Measurements from ENCODE around the gene HM13. TPM values are rescaled to one million over a fixed set of nuclear protein-coding genes. Genes with fewer than 3 reads are reported as not detected.

Gene HM13
- total and polyA plus RNA-seq, 2 of the 4 experiments (the other 2 are of a cell fraction) = 53.2 to 203 TPM

DNA sequence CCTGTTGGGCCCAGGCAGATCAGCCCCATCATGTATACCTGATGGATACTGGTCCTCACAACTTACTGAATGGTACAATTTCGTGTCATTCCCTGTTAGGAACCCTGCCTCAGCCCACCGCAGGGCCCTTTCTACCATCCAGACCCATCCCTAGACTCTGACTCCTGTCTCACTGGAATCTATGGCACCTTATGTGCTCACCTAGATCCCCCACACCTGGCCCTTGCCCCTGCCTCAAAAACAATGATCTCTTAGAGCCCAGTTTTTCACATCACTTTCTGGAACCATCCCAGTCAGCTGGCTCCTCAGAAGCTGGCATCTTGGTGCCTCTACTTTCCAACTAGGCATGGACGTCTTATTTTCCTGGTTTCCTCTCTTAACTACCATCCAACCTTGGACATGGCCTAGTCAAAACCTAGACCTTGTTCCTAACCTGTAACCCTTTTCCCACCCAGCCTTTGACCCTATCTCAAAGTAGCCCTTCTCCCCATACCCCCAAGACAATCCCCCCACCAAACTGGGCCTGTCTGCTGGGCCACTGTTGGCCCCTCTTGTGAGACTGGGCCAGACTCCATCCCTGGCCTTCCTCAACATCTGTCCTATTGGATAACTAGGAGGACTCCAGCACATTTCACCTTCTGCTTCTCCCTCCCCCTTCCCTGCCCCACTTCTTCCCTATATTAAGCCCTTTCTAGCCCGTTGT lies 981 bp downstream of the HM13 start:
- POLR2A ChIA-PET (ENCODE audit: unreplicated experiment) = no interaction called here
- Histone ChIP-seq H2AFZ (replicated peaks; ENCODE audit: low read length, poor library complexity) (peak overlapping the region; percentile 100), H4K91ac (ENCODE audit: insufficient read depth, low read depth, low read length) (peak overlapping the region; percentile 86), H3K9ac (ENCODE audit: low read depth, low read length) (peak overlapping the region; percentile 90), H4K5ac (ENCODE audit: low read depth, low read length) (peak overlapping the region; percentile 42; the same call in 1 of the 2 replicates), H3K23ac (ENCODE audit: low read depth, low read length) (peak overlapping the region; percentile 94), H3K9me1 (ENCODE audit: insufficient read depth, low read length) (peaks cover 28% of the 10 kb centered on the region), H2BK15ac (ENCODE audit: low read depth, low read length) (no peak overlapping the region), H3K4me2 (ENCODE audit: low read depth, low read length) (peak overlapping the region; percentile 97), H2AK5ac (ENCODE audit: low read depth, low read length) (peak overlapping the region; percentile 83), H3K4me1 (ENCODE audit: control insufficient read depth, insufficient read depth, low read length) (peaks cover 19% of the 10 kb centered on the region), H3K36me3 (ENCODE audit: control insufficient read depth, insufficient read depth, low read length) (peaks cover 8% of the 10 kb centered on the region), H3K4me3 (ENCODE audit: insufficient read depth, low read depth, low read length) (peak overlapping the region; percentile 84), H2BK120ac (ENCODE audit: low read depth, low read length) (no peak overlapping the region), H4K20me1 (ENCODE audit: insufficient read depth, low read length) (peaks cover 43% of the 10 kb centered on the region), H3K56ac (ENCODE audit: extremely low read depth, insufficient read depth, low read length) (peak overlapping the region; percentile 79), H3K14ac (replicated peaks; ENCODE audit: low read depth, low read length) (peak overlapping the region; percentile 96), H2AK9ac (replicated peaks; ENCODE audit: low read depth, low read length, poor library complexity) (peak overlapping the region; percentile 98), H2BK5ac (ENCODE audit: low read depth, low read length, poor library complexity, severe bottlenecking) (peak overlapping the region; percentile 84), H3K79me1 (ENCODE audit: low read depth in 1 of 2, low read length in 2 of 2) (peaks cover 15 to 51% of the 10 kb centered on the region in 2 experiments), H3K27me3 (ENCODE audit: control insufficient read depth, insufficient read depth, low read length) (no peaks in the 10 kb centered on the region), H3K18ac (ENCODE audit: low read depth, low read length) (no peak overlapping the region), H2BK20ac (ENCODE audit: low read depth, low read length) (no peak overlapping the region), H3K4ac (ENCODE audit: low read depth, low read length) (peak overlapping the region; percentile 93), H3K27ac (ENCODE audit: insufficient read depth, low read length) (peak overlapping the region; percentile 92), H4K8ac (ENCODE audit: low read depth in 2 of 2, low read length in 2 of 2) (peak overlapping the region; percentile 22 to 89; a peak in 2 of 4 replicates), H3K9me3 (ENCODE audit: control insufficient read depth, insufficient read depth, low read length) (no peaks in the 10 kb centered on the region)
- WGBS, 2 experiments (ENCODE audit: extremely low coverage in 2 of 2, insufficient read length in 1 of 2) = 18% methylated on average over 4 of the region's 4 CpGs; no CpG with 5 or more reads in 1 of the 2 experiments
- no peak for TF ChIP-seq NFE2L2 (IDR thresholded peaks at IDR 0.05; ENCODE audit: low read depth, low read length)
- no peak for TF ChIP-seq SMC3 (IDR thresholded peaks at IDR 0.05; ENCODE audit: low read depth, low read length)
- no peak for TF ChIP-seq RAD21 (IDR thresholded peaks at IDR 0.05; ENCODE audit: low read length)
- CTCF ChIA-PET = interaction anchor here (0.9 kb wide), 1 partner anchor 181 kb away, joined by 3 read pairs; no protein-coding TSS in a partner anchor
- in situ Hi-C loops (cut with MboI; ENCODE audit: low sequenced_read_pairs) (no loop called here), intact Hi-C loops (cut with micrococcal nuclease) (no loop called here), dilution Hi-C loops (cut with HindIII; ENCODE audit: low sequenced_read_pairs, unreplicated experiment) (no loop called here)
- TSS peak; percentile 45 for BruUV-seq (replicated peaks)
- ATAC-seq (ENCODE audit: low read depth) (no peak), DNase-seq (no peak)

All from IMR-90 (cell line).